ENCODE data around the gene HMG20B.

HMG20B gene

GRCh38 chr19:3615524-3616135 lies 42.9 kb downstream of the HMG20B start:
- Histone ChIP-seq H3K36me3 (ENCODE audit: low read depth) (peaks cover 8% of the 10 kb centered on the region), H3K4me3 (ENCODE audit: severe bottlenecking) (no peak overlapping the region)
- ATAC-seq (ENCODE audit: low read depth): no peak

DNA sequence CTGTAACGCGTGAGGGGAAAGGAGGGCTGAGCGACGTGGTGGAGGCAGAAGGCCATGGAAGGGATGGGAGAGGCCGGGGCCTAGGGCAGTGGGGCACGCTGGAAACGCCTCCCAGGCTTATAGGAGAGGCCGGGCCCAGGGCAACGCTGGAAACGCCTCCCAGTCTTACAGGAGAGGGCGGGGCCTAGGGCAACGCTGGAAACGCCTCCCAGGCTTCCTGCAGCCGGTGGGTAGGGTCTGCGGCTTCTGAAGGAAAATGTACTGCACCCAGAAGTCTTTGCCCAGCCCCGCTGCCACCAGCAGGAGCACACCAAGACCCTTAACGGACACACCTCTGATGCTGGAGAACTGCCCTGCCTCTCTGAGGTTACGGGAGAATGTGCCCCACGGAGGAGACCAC lies 44.7 kb downstream of the HMG20B start:
- ATAC-seq (ENCODE audit: low read depth): no peak
- no peaks in the 10 kb centered on the region for H3K9me3 ChIP-seq (ENCODE audit: severe bottlenecking)
- H3K4me1 ChIP-seq (ENCODE audit: insufficient read depth, poor library complexity, severe bottlenecking): no peaks in the 10 kb centered on the region
- TF ChIP-seq, protein P1, sequence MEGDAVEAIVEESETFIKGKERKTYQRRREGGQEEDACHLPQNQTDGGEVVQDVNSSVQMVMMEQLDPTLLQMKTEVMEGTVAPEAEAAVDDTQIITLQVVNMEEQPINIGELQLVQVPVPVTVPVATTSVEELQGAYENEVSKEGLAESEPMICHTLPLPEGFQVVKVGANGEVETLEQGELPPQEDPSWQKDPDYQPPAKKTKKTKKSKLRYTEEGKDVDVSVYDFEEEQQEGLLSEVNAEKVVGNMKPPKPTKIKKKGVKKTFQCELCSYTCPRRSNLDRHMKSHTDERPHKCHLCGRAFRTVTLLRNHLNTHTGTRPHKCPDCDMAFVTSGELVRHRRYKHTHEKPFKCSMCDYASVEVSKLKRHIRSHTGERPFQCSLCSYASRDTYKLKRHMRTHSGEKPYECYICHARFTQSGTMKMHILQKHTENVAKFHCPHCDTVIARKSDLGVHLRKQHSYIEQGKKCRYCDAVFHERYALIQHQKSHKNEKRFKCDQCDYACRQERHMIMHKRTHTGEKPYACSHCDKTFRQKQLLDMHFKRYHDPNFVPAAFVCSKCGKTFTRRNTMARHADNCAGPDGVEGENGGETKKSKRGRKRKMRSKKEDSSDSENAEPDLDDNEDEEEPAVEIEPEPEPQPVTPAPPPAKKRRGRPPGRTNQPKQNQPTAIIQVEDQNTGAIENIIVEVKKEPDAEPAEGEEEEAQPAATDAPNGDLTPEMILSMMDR (IDR thresholded peaks at IDR 0.05; ENCODE audit: poor library complexity, severe bottlenecking): no peak
- no peak overlapping the region for H3K4me3 ChIP-seq (ENCODE audit: severe bottlenecking)
- no peak overlapping the region for H3K27ac ChIP-seq (ENCODE audit: poor library complexity, severe bottlenecking)
- H3K27me3 ChIP-seq (ENCODE audit: insufficient read depth, poor library complexity, severe bottlenecking): no peaks in the 10 kb centered on the region
- 0 out of 2 replicates have a peak, but pooled peaks cover under 1% of the 10 kb centered on the region for H3K36me3 ChIP-seq (ENCODE audit: low read depth)
- peak; percentile 43 for DNase-seq (ENCODE audit: low spot score)

More at GRCh38 chr19:3615524-3616135, 42.9 kb downstream of the HMG20B start:
- TF ChIP-seq, protein P1 (IDR thresholded peaks at IDR 0.05; ENCODE audit: poor library complexity, severe bottlenecking): no peak
- H3K27ac ChIP-seq (ENCODE audit: poor library complexity, severe bottlenecking): no peak overlapping the region
- no peaks in the 10 kb centered on the region for H3K27me3 ChIP-seq (ENCODE audit: insufficient read depth, poor library complexity, severe bottlenecking)
- no peaks in the 10 kb centered on the region for H3K4me1 ChIP-seq (ENCODE audit: insufficient read depth, poor library complexity, severe bottlenecking)
- peak; percentile 33 for DNase-seq (ENCODE audit: low spot score)
- no peaks in the 10 kb centered on the region for H3K9me3 ChIP-seq (ENCODE audit: severe bottlenecking)

- H3K4me1 ChIP-seq (ENCODE audit: insufficient read depth, poor library complexity, severe bottlenecking): no peaks in the 10 kb centered on the region
- no peaks in the 10 kb centered on the region for H3K27me3 ChIP-seq (ENCODE audit: insufficient read depth, poor library complexity, severe bottlenecking)
- H3K9me3 ChIP-seq (ENCODE audit: severe bottlenecking): no peaks in the 10 kb centered on the region
- H3K27ac ChIP-seq (ENCODE audit: poor library complexity, severe bottlenecking): no peak overlapping the region
- H3K36me3 ChIP-seq (ENCODE audit: low read depth): 0 out of 2 replicates have a peak, but pooled peaks cover 4% of the 10 kb centered on the region
- TF ChIP-seq, protein P1 (IDR thresholded peaks at IDR 0.05; ENCODE audit: poor library complexity, severe bottlenecking): peak; percentile 74
- no peak overlapping the region for H3K4me3 ChIP-seq (ENCODE audit: severe bottlenecking)
- peak; percentile 34 for DNase-seq (ENCODE audit: low spot score)
- peak; percentile 44; the same call in 2 of the 3 replicates for ATAC-seq (ENCODE audit: low read depth)
Observed at GRCh38 chr19:3618144-3618810, 45.5 kb downstream of the HMG20B start.

- Histone ChIP-seq H3K27ac (ENCODE audit: poor library complexity, severe bottlenecking) (no peak overlapping the region), H3K4me1 (ENCODE audit: insufficient read depth, poor library complexity, severe bottlenecking) (no peaks in the 10 kb centered on the region), H3K4me3 (ENCODE audit: severe bottlenecking) (no peak overlapping the region), H3K36me3 (ENCODE audit: low read depth) (0 out of 2 replicates have a peak, but pooled peaks cover 4% of the 10 kb centered on the region), H3K27me3 (ENCODE audit: insufficient read depth, poor library complexity, severe bottlenecking) (no peaks in the 10 kb centered on the region), H3K9me3 (ENCODE audit: severe bottlenecking) (no peaks in the 10 kb centered on the region)
- TF ChIP-seq, protein P1 (IDR thresholded peaks at IDR 0.05; ENCODE audit: poor library complexity, severe bottlenecking): peak; percentile 48
- ATAC-seq (ENCODE audit: low read depth): no peak
- peak; percentile 65 for DNase-seq (ENCODE audit: low spot score)
Observed at GRCh38 chr19:3618811-3619630, 46.3 kb downstream of the HMG20B start.
